Mammary epithelial cell (primary cell): ENCODE results near the gene RAET1G.
"Not testable (repeated sequence)": the region's sequence is repeated elsewhere in the genome, so short reads cannot be mapped to it uniquely, and the experiment has no call there.

ENCODE experiments used
- EZH2 ChIP-seq: IDR thresholded peaks from 2 replicates; pipeline ENCODE4 v1.6.1; 2012; ENCODE audit warnings: low read length, inconsistent platforms, borderline replicate concordance
- TF ChIP-seq, protein P1 (sequence below), 2 donors: IDR thresholded peaks in 1 of 2; conservative IDR thresholded peaks in 1 of 2; 2 replicates each; pipeline ENCODE4 v1.5.1; 2011 to 2012; ENCODE audit warnings: inconsistent platforms in 2 of 2, low read length in 2 of 2, mild to moderate bottlenecking in 2 of 2, control low read depth in 1 of 2, low read depth in 1 of 2; ENCODE audit not compliant: insufficient read depth in 1 of 2; ENCODE audit errors: extremely low read depth in 1 of 2

DNA sequence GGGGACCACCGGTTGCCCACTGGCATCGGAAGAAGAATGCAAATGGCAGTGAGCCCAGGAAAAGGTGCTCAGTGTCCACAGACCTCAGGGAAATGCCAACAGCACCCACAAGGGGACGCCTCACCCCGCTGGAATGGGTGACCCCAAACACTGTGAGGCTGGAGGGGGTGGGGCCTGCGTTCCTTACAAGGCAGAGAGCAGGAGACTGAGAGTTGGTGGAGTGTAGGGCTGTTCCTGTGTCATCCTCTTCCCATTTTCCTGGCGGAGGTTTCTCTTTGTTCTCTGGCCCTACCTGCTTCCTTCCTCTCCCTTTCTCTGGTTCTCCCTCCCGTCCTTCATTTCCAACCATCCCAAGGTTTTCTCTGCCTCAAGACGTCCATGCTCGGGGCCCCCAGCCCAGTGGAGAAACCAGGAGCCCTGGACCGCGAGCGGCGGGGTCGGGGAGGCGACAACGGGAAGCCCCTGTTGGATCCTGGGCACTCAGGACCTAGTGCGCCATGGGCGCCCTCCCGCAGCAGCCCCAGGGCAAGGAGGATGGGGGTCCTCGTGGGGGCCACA is 15.2 kb upstream of the RAET1G start:
- TF ChIP-seq, protein P1, sequence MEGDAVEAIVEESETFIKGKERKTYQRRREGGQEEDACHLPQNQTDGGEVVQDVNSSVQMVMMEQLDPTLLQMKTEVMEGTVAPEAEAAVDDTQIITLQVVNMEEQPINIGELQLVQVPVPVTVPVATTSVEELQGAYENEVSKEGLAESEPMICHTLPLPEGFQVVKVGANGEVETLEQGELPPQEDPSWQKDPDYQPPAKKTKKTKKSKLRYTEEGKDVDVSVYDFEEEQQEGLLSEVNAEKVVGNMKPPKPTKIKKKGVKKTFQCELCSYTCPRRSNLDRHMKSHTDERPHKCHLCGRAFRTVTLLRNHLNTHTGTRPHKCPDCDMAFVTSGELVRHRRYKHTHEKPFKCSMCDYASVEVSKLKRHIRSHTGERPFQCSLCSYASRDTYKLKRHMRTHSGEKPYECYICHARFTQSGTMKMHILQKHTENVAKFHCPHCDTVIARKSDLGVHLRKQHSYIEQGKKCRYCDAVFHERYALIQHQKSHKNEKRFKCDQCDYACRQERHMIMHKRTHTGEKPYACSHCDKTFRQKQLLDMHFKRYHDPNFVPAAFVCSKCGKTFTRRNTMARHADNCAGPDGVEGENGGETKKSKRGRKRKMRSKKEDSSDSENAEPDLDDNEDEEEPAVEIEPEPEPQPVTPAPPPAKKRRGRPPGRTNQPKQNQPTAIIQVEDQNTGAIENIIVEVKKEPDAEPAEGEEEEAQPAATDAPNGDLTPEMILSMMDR (conservative IDR thresholded peaks at IDR 0.05 in 1 of 2, IDR thresholded peaks at IDR 0.05 in 1 of 2; ENCODE audit: extremely low read depth in 1 of 2, insufficient read depth in 1 of 2, low read depth in 1 of 2, low read length in 2 of 2), result not testable (repeated sequence)
- TF ChIP-seq EZH2, result not testable (repeated sequence)
